ENCODE data around the gene BPIFB2. TPM values are rescaled to one million over a fixed set of nuclear protein-coding genes. Genes with fewer than 3 reads are reported as not detected.
A peak's percentile ranks its signal among the peaks of the same experiment; 100 is the strongest.
"Not testable (repeated sequence)": the region's sequence is repeated elsewhere in the genome, so short reads cannot be mapped to it uniquely, and the experiment has no call there.

BPIFB2 gene
- total RNA-seq, 1 donor from 2014 or later, result not detected

DNA sequence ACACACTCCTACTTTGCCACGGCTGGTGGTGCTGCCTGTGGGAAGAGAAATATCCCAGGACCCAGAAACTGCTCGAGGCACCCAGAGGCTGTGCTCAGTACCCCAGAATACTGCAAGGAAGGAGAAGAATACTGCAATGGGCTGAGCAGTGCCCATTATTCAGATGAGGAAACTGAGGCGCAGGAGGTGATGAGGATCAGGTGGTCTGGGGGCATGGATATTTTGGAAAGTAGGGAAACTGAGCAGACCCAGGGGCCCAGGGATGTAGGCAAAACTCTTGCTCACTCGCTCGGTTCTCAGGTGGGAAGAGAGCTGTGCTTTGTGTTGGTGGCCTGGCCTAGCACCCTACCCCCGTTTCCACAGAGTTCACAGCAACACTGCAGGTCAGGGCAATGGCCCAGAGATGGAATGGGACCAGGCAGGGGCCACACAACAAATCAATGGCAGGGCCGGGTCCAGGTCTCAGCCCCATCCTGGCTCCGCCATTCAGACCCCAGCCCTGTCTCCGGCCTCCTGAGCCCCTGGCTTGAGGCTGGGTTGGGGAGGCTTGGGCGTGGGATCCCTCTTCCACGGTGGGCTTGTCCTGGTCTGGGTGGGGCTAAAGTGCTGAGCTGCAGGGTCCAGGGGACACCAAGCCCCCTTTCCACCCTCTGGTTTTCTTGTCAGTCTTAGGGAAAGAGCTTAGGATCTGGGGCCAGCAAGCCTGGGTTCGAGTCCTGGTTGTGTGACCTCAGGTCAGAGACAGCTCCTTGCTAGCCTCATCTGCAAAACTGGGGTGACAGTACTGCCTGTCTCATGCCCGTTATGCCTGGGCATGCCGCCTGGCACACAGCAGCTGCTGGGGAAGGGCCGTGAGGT is 37.2 kb upstream of the BPIFB2 start:
- DNase-seq (ENCODE audit: low read depth in 2 of 2), result no peak

- DNase-seq (ENCODE audit: low read depth in 2 of 2), result no peak
Observed at GRCh38 chr20:32970973-32971300, 36.6 kb upstream of the BPIFB2 start.

- DNase-seq (ENCODE audit: low read depth in 2 of 2), result no peak
Observed at GRCh38 chr20:32971703-32972161, 35.8 kb upstream of the BPIFB2 start.

- peak; percentile 13 to 28 for DNase-seq (ENCODE audit: low read depth in 2 of 2)
Observed at GRCh38 chr20:32972181-32973076, 35.1 kb upstream of the BPIFB2 start.

DNA sequence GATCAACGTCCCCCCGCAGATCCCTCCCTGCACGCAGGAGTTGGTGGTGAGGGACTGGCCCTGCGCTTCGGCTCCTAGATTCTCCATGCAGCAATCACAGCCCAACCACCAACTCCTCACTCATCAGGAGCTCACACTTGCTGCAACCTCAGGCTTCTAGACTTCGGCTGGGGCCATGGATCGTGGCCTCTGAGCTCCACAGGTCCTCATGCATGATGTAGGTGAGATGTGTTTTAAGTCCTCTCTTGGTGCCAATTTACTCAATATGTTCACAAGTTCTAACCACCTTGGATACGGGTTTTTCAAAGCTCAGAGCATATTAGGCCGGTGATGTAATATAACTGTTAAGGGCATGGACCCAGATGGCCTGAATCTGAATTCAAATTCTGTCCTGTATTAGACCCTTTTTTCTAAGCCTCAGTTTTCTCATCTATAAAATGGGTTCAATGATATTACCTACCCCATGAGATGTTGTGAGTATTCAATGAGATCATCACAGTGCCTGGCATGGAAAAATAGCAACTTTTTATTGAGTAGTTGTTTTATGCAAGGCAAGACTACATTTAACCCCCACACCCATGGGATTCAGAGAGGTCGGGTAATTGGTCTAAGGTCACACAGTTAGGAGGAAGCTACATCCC is 34.3 kb upstream of the BPIFB2 start:
- DNase-seq (ENCODE audit: low read depth in 2 of 2), result no peak

- DNase-seq (ENCODE audit: low read depth in 2 of 2), result not testable (repeated sequence)
Observed at GRCh38 chr20:32974204-32975064, 33.1 kb upstream of the BPIFB2 start.

DNA sequence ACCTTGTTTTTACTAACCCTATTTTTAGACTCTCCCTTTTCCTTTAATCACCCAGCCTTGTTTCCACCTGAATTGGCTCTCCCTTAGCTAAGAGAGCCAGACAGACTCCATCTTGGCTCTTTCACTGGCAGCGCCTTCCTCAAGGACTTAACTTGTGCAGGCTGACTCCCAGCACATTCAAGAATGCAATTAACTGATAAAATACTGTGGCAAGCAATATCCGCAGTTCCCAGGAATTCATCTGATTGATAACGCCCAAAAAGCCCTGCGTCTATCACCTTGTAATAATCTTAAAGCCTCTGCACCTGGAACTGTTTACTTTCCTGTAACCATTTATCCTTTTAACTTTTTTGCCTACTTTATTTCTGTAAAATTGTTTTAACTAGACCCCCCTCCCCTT is 32.4 kb upstream of the BPIFB2 start:
- DNase-seq (ENCODE audit: low read depth in 2 of 2), result not testable (repeated sequence)

DNA sequence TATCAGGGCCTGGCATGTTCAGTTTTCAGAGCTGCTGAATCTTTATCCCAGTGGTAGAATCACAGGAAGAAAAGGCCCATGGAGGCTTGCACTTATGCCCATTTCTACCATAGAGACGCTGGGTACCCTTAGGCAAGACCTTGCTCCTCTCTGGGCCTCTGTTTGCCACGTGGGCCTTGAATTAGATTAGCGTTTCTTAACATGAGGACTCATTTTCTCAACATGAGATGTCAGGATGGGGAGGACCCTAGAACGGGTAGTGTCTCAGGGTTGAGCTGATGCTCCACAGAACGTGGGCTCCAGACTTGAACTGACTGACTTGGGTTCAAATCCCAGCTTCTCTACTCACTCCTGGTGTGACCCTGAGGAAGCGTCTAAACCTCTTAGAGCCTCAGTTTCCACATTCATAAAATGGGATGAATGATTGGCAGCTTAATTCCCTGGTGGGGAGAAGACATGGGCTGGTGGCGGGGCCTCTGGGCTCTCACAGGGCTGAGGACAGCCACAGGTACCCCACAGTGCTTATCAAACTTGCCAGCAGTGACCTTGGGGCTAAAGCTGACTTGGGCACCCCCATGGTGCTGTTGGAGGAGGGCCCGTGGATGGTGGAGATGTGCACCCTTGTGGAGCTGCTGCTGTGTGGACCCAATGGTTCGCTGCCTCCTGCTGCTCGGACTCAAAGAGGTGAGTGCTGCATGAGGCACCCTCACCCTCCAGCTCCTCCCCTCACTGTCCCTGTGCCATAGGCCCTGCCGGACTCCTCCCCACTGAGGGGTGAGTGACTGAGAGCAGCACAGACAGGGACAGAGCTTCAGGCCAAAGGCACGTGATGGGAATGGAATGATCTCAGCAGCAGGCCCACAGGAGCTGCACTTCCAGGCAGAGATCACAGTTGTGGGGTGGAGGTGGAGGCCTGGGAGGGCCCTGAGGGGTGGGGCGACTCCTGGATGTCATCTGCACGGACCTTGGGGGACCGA is 31.5 kb upstream of the BPIFB2 start:
- no peak for DNase-seq (ENCODE audit: low read depth in 2 of 2)

DNA sequence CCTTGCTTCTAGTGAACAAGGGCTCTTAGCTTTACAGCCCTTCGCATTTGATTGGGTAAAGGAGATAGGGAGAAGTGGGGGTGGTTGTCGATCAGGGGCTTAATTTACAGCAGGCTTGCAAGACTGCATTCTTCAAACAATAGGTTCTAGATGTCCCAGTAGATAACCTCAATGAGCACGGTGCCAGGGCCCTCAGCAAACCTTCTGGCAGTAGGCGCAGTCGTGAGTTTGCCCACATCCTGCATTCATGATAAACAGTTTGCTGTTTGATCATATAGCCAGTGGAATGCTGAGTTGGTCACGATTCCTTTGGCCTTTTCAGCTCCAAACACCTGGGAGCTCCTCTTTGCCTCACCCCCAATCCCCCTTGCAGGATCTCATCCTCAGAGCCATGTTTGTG is 30.8 kb upstream of the BPIFB2 start:
- no peak for DNase-seq (ENCODE audit: low read depth in 2 of 2)

DNA sequence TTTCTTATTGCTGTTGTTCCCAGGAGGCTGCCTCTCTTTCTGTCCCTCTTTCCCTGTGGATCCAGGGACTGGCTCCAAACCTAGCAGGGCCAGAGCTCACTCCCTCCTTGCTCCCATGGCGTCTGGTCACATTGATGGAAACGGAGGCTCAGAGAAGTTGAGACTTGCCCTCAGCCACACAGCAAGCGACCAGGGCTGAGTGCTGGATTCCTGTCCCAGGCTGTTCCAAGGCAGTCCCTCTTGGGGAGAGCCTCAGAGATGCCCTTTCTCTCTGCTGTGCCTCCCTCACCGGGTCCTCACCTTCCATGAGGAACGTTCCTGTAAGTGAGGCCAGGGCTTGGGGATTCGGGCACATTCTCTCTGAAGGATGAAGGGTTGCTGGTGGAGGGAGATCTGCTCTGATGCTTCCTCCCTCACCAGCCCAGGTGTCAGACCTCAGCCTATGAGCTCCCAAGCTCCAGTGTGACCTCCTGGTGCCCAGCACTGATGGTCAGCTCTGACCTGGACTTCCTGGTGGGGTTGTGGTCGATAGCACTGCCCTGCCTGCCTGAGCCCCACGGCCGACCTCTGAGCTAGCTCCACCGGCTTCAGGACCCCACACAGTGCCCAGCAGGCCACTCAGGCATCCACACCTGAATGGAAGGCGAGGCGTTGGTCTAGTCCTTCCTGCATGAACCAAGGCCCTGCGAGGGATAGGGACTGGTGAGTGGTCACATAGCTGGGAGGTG is 30.1 kb upstream of the BPIFB2 start:
- DNase-seq (ENCODE audit: low read depth in 2 of 2), result no peak

DNA sequence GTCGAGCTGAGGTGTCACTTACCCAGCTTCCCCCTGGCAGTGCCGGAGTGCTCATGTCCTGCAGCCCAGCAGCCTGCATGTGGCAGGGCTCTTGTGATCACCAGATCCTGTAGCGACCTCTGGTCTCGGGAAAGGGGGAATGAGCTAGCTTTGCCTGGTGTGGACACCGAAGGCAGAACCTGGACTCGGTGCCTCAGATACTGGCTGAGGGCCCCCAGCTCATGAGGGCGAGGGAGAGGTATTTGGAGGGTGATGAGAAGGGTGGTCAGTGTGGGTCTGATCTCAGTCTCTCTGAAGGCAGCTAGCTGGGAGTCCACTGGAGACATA is 29.5 kb upstream of the BPIFB2 start:
- no peak for DNase-seq (ENCODE audit: low read depth in 2 of 2)

DNA sequence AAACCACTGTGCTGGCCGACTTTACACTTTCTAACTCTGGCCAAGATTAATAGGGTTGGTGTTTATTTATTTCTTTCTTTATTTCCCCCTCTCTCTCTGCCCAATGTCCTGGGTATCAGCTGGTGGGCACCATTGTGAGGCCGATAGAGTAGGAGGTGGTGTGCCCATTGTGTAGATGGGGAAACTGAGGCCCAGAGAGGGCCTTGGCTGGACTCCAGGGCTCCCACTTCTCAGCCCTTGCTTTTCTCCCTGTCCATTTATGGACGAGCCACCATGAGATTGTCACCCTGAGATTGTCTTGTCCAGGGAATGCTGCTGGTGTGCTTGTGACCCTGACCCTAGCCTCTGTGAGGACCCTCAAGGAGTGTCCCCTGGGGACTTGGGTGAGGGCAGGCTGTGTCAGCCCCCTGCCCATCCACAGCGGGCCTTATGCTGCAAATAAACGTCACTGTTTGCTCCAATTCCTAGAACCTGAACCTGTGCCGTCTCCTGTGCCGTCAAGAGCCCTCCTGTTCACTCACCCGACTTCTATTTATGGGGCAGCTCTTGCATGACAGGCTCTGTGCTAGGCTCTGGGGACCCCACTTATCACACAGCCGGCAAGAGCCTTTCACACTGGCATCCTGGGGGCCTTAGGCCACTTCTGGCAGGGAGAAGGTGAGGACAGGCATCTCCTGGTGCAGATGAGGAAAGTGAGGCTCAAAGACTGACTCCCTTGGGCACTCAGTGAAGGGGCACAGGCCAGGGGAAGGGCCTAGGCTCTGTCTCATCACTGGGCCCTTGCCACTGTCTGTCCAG is 28.1 kb upstream of the BPIFB2 start:
- DNase-seq (ENCODE audit: low read depth in 2 of 2), result no peak

DNA sequence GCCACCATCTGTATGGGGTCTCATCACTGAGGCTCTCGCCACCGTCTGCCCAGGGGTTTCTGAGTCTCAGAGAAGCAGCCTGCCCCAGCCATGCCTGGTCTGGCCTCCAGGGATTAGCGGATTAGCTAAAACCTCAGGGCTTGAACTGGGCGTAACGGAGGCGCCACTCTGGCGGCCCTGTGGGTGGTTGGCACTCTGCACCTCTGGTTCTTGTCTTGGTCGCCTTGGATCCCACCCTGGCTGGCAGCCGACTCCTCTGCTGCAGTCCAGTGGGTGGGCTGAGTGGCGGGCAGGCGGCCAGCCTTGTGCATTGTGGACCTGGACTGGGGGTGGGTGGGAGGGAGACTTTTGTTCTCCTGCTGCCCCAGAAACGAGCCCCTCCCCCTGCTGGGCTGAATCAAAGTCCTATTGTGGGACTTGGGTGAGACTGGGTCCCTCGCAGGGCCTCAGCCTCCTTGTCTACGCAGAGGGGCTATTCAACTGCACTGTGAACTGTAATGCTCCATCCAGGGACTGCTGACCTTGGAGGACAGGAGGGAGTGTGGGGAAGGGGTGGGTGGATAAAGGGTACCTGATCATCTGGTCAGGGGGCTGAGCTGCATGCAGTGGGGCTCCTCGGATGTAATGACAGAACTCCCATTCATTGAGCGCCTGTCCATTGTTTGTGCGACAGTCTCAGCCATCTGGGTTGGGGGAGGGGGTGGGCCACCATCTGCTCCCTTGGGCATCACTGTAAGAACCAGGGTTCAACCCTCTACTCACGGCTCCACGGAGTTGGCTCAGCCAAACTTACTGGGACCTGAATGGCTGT is 27.2 kb upstream of the BPIFB2 start:
- DNase-seq (ENCODE audit: low read depth in 2 of 2), result no peak

- no peak for DNase-seq (ENCODE audit: low read depth in 2 of 2)
Observed at GRCh38 chr20:32980990-32981389, 26.5 kb upstream of the BPIFB2 start.

DNA sequence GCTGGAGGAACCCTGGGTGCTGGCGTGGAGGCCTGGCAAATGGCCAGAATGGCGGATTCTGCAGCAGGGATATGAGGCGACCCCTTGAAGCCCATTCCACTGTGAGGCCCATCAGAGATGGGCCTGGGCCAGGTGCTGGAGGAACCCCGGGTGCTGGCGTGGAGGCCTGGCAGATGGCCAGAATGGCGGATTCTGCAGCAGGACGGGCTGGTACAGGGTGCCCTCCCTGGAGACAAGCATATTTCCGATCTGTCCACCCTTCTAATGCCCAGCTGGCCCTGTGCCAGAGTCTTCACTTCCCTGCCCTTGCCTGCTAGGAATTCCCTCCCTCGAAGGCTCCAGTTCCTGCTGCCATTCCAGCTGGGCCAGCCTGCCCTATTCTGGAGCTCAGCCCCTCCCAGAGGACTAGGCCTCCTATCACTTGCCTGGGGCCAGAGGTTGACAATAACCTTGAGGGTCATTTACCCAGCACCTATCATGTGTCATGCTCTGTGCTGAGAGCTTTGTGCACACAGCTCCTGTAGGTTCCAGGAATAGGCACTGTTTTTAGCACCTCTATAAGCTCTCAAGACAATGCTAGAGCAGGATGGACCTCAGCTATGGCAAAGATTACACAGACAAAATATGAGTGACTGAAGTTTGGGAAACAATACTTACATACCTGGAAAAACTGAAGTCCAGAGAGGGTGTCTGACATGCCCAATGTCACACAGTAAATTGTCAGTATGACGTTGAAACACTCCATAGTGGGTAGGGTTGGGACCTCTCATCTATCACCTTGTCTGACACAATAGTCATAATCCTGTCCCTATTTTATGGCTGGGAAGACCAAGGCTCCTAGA is 24.7 kb upstream of the BPIFB2 start:
- DNase-seq (ENCODE audit: low read depth in 2 of 2), result no peak

DNA sequence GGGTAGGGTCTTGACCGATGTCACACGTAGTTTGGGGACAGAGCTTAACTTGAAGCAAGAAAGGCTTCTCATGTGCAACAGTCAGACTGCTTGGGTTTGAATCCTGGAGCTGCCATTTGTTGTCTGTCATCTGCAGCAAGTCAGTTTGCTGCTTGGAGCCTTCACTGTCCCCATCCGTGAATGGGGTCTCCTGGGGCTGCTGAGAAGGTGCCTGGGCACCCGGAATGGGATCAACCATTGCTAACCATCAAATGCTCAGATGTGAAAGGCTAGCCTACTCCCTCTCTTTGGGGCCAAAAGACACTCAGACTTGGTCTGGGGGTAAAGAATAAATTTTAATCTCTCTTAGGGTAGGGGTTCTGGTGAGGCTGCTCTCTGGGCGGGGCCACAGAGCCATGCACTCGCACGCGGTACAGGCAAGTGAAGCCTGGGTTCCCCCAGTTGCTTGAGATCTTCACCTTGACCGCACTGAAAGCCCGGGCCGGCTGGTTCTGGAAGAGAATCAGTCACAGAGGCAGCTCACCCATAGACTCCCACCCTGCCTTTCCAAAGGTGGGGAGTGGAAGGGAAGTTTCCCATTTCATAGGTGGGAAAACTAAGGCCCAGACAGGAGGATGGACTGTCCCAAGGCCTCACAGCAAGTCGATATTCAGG is 23.9 kb upstream of the BPIFB2 start:
- no peak for DNase-seq (ENCODE audit: low read depth in 2 of 2)

Measured in lung microvascular endothelial cell (primary cell).